ENCODE measurements around the gene ZKSCAN3.
A peak's percentile ranks its signal among the peaks of the same experiment; 100 is the strongest.

Gene ZKSCAN3

GRCh38 chr6:28323813-28324424 is 25.8 kb upstream of the ZKSCAN3 start:
- TF ChIP-seq CTCF (IDR thresholded peaks at IDR 0.05; ENCODE audit: insufficient read depth, missing control alignments) = no peak
- DNase-seq (ENCODE audit: insufficient read length, low spot score) (no peak), FAIRE-seq (no peak)

- no peak for DNase-seq (ENCODE audit: insufficient read length, low spot score)
- TF ChIP-seq CTCF (IDR thresholded peaks at IDR 0.05; ENCODE audit: insufficient read depth, missing control alignments) = no peak
- FAIRE-seq = no peak
Measured at GRCh38 chr6:28326371-28326948, 23.3 kb upstream of the ZKSCAN3 start.

- FAIRE-seq = no peak
- no peak for TF ChIP-seq CTCF (IDR thresholded peaks at IDR 0.05; ENCODE audit: insufficient read depth, missing control alignments)
- no peak for DNase-seq (ENCODE audit: insufficient read length, low spot score)
Measured at GRCh38 chr6:28330041-28330440, 19.7 kb upstream of the ZKSCAN3 start.

GRCh38 chr6:28333047-28333446 is 16.7 kb upstream of the ZKSCAN3 start:
- no peak for TF ChIP-seq CTCF (IDR thresholded peaks at IDR 0.05; ENCODE audit: insufficient read depth, missing control alignments)
- DNase-seq (ENCODE audit: insufficient read length, low spot score) (no peak), FAIRE-seq (no peak)

GRCh38 chr6:28333599-28334018 is 16.1 kb upstream of the ZKSCAN3 start:
- TF ChIP-seq CTCF (IDR thresholded peaks at IDR 0.05; ENCODE audit: insufficient read depth, missing control alignments) = no peak
- DNase-seq (ENCODE audit: insufficient read length, low spot score) (no peak), FAIRE-seq (no peak)

GRCh38 chr6:28334286-28335039 is 15.3 kb upstream of the ZKSCAN3 start:
- no peak for DNase-seq (ENCODE audit: insufficient read length, low spot score)
- FAIRE-seq = peak; percentile 56
- TF ChIP-seq CTCF (IDR thresholded peaks at IDR 0.05; ENCODE audit: insufficient read depth, missing control alignments) = no peak
